Right cardiac atrium (tissue), 5 donors: Measurements from ENCODE around the gene ATM. TPM values are rescaled to one million over a fixed set of nuclear protein-coding genes. Genes with fewer than 3 reads are reported as not detected.
A peak's percentile ranks its signal among the peaks of the same experiment; 100 is the strongest.
"Not testable (repeated sequence)": the region's sequence is repeated elsewhere in the genome, so short reads cannot be mapped to it uniquely, and the experiment has no call there.

Experiments
- ATAC-seq, 2 donors: fragments of 200-7000 bp; cut with Tn5 transposase; one replicate each; pipeline versions ENCODE4 v1.8.0 to v1.9.1; 2020; ENCODE audit warnings: moderate library complexity in 2 of 2, mild to moderate bottlenecking in 1 of 2
- DNase-seq, 3 donors: peaks; one replicate each; pipeline ENCODE4 v3.0.0-alpha.2; 2020
- H3K27ac ChIP-seq: one replicate; pipeline ENCODE4 v1.5.1; 2013; ENCODE audit warnings: mild to moderate bottlenecking, low read length, control low read depth, moderate library complexity
- H3K27me3 ChIP-seq: one replicate; pipeline ENCODE4 v1.6.1; 2013; ENCODE audit not compliant: control insufficient read depth, insufficient read depth
- H3K4me1 ChIP-seq: one replicate; pipeline ENCODE4 v1.6.1; 2013; ENCODE audit warnings: low read length; ENCODE audit not compliant: control insufficient read depth, insufficient read depth
- H3K4me3 ChIP-seq: one replicate; pipeline ENCODE4 v1.5.1; 2013; ENCODE audit warnings: low read length, control low read depth
- H3K9me3 ChIP-seq: one replicate; pipeline ENCODE4 v1.6.1; 2013; ENCODE audit warnings: low read length; ENCODE audit not compliant: control insufficient read depth
- WGBS: extraction: QIAGEN DNeasy Blood & Tissue Kit; methylation state at CpG from one replicate; pipeline ENCODE4 v1.1.7; 2013; 5-methylcytosine and 5-hydroxymethylcytosine counted together
- intact Hi-C, 4 donors: fragments of 100-400 bp; cut with DNase I; formaldehyde crosslinking; loops; one replicate each; pipeline versions ENCODE4 v1.11.0 to v1.14.0; 2022 to 2023
- polyA plus RNA-seq: library from polyadenylated mRNA; stranded (reverse); fragments of 200-250 nt; gene quantifications from one replicate; pipeline ENCODE4 v1.2.3, GENCODE V29; 2013
- total RNA-seq, 4 donors: library from RNA; stranded (reverse); fragmentation: NEBNext Ultra II Directional; extraction: Animal tissue kit (Norgen Biotek cat#: 25700); gene quantifications; one replicate each; pipeline ENCODE4 v1.2.1, GENCODE V29; 2021
- donor health status: healthy with polysubstance abuse.
- donor health status: DM: no; HTN: yes; CAD: no.
- donor health status: DM: no; HTN: no; CAD: no.
- donor health status: DM: no; HTN: yes; CAD: no; lungs with severe emphysema.
- donor health status: DM: yes; HTN: yes; CAD: no.

ATM gene
- total and polyA plus RNA-seq, 5 donors: 18.4 to 46.5 (median 45.1) TPM

GRCh38 chr11:108239076-108239475 lies 16.2 kb downstream of the ATM start:
- intact Hi-C loops: no loop called here
- ATAC-seq: no peak
- H3K4me1 ChIP-seq: no peaks in the 10 kb centered on the region
- no peaks in the 10 kb centered on the region for H3K9me3 ChIP-seq
- DNase-seq: no peak
- H3K4me3 ChIP-seq: no peak overlapping the region
- H3K27ac ChIP-seq: no peak overlapping the region
- H3K27me3 ChIP-seq: no peaks in the 10 kb centered on the region

DNA sequence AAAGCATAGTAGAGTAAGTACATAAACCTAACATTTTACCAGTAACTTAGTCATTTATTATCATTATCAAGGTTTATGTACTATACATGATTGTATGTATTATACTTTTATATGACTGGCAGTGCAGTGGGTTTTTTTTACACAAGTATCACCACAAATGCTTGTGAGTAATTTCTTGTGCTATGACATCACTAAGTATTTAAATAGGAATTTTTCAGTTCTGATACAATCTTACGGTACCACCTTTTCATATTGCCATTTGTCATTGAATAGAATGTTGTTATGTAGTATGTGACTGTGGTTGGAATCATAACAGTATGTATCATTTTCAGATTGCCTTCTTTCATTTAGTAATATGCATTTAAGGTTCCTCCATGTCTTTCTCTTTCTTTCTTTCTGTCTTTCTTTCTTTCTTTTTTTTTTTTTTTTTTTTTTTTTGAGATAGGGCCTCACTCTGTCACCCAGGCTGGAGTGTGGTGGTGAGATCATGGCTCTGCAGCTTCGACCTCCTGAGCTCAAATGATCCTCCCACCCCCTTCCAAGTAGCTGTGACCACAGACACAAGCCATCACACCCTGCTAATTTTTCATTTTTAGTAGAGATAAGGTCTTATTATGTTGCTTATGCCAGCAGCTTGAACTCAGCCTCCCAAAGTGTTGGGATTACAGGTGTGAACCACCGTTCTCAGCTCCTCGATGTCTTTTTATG lies 18.6 kb downstream of the ATM start:
- DNase-seq (no peak), ATAC-seq (no peak)
- Histone ChIP-seq H3K4me3 (no peak overlapping the region), H3K4me1 (no peaks in the 10 kb centered on the region), H3K27me3 (no peaks in the 10 kb centered on the region), H3K27ac (no peak overlapping the region), H3K9me3 (no peaks in the 10 kb centered on the region)
- intact Hi-C loops: no loop called here
- 88% methylated on average over 4 of the region's 4 CpGs for WGBS

DNA sequence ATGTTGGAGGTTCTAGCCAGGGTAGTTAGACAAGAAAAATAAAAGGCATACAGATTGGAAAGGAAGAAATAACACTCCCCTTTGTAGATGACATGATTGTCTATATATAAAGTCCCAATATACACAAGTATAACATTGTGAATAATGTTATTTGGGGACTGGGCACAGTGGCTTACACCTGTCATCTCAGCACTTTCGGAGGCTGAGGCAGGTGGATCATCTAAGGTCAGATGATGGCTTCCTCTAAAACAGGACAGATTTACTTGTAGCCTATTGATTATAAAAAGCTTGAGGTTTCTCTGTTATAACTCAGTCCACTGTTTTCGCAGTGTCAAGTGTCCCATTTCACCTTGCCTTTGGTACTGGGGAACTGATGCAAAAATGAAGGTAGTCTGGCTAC lies 19.6 kb downstream of the ATM start:
- Histone ChIP-seq H3K9me3 (no peaks in the 10 kb centered on the region), H3K27ac (no peak overlapping the region), H3K4me1 (no peaks in the 10 kb centered on the region), H3K27me3 (no peaks in the 10 kb centered on the region), H3K4me3 (no peak overlapping the region)
- 97% methylated on average over 2 of the region's 2 CpGs for WGBS
- intact Hi-C loops: no loop called here
- DNase-seq: no peak
- ATAC-seq: no peak

- Histone ChIP-seq H3K27ac (no peak overlapping the region), H3K27me3 (no peaks in the 10 kb centered on the region), H3K4me3 (no peak overlapping the region), H3K9me3 (no peaks in the 10 kb centered on the region), H3K4me1 (no peaks in the 10 kb centered on the region)
- intact Hi-C loops: no loop called here
- 65% methylated on average over 3 of the region's 3 CpGs for WGBS
- no peak for ATAC-seq
- no peak for DNase-seq
Observed at GRCh38 chr11:108246308-108246707, 23.4 kb downstream of the ATM start.

GRCh38 chr11:108246885-108247284 lies 24.0 kb downstream of the ATM start:
- WGBS: 94% methylated on average over 2 of the region's 2 CpGs
- ATAC-seq (no peak), DNase-seq (no peak)
- H3K27me3 ChIP-seq: no peaks in the 10 kb centered on the region
- no peaks in the 10 kb centered on the region for H3K4me1 ChIP-seq
- H3K4me3 ChIP-seq: no peak overlapping the region
- H3K9me3 ChIP-seq: no peaks in the 10 kb centered on the region
- intact Hi-C loops: no loop called here
- no peak overlapping the region for H3K27ac ChIP-seq

DNA sequence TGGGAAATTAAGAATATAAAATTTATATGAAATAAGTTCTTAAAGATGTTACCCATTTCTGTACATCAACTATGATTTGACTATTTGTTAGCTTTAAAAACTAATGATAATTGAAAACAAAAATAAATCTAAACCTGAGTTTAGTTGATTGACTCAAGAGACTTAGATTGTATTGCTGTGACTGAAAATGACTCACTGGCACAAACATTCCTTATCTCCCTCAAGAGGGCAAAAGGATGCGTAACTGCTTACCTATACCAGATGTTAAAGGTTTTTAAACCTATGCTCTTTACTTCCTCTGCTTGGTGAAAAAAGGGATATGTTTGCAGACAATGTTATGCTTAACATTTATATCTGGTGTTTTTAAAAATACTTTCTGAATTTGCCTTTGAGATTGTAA lies 30.3 kb downstream of the ATM start:
- Histone ChIP-seq H3K4me1 (no peaks in the 10 kb centered on the region), H3K9me3 (no peaks in the 10 kb centered on the region), H3K27me3 (no peaks in the 10 kb centered on the region), H3K4me3 (no peak overlapping the region), H3K27ac (no peak overlapping the region)
- ATAC-seq (no peak), DNase-seq (no peak)
- 94% methylated on average over 1 of the region's 1 CpG for WGBS
- intact Hi-C loops: no loop called here

- Histone ChIP-seq H3K4me3 (no peak overlapping the region), H3K27ac (no peak overlapping the region), H3K27me3 (no peaks in the 10 kb centered on the region), H3K4me1 (no peaks in the 10 kb centered on the region), H3K9me3 (no peaks in the 10 kb centered on the region)
- no peak for ATAC-seq
- intact Hi-C loops: no loop called here
- no peak for DNase-seq
- WGBS: 94% methylated on average over 3 of the region's 3 CpGs
Observed at GRCh38 chr11:108269583-108269982, 46.7 kb downstream of the ATM start.

GRCh38 chr11:108276985-108277616 lies 54.2 kb downstream of the ATM start:
- not testable (repeated sequence) for H3K27me3 ChIP-seq
- WGBS: 92% methylated on average over 13 of the region's 13 CpGs

GRCh38 chr11:108278546-108278945 lies 55.7 kb downstream of the ATM start:
- ATAC-seq (peak; percentile 71 to 77), DNase-seq (no peak)
- intact Hi-C loops: no loop called here
- WGBS: 46% methylated on average over 4 of the region's 4 CpGs
- no peaks in the 10 kb centered on the region for H3K4me1 ChIP-seq
- H3K4me3 ChIP-seq: no peak overlapping the region
- peak overlapping the region; percentile 1 for H3K27ac ChIP-seq
- H3K27me3 ChIP-seq: no peaks in the 10 kb centered on the region
- no peaks in the 10 kb centered on the region for H3K9me3 ChIP-seq

More at GRCh38 chr11:108276985-108277616, 54.2 kb downstream of the ATM start:
- H3K9me3 ChIP-seq, H3K4me1 ChIP-seq, DNase-seq, intact Hi-C loops, H3K27ac ChIP-seq, ATAC-seq, H3K4me3 ChIP-seq: not testable (repeated sequence)

- WGBS: 58% methylated on average over 4 of the region's 4 CpGs
- intact Hi-C loops: no loop called here
- Histone ChIP-seq H3K27ac (no peak overlapping the region), H3K4me1 (no peaks in the 10 kb centered on the region), H3K27me3 (no peaks in the 10 kb centered on the region), H3K9me3 (no peaks in the 10 kb centered on the region), H3K4me3 (no peak overlapping the region)
- ATAC-seq: no peak
- no peak for DNase-seq
Observed at GRCh38 chr11:108278954-108279353, 56.1 kb downstream of the ATM start.

- no peak overlapping the region for H3K4me3 ChIP-seq
- ATAC-seq (no peak), DNase-seq (no peak)
- no peak overlapping the region for H3K27ac ChIP-seq
- intact Hi-C loops: no loop called here
- no peaks in the 10 kb centered on the region for H3K4me1 ChIP-seq
- 73% methylated on average over 1 of the region's 1 CpG for WGBS
- H3K9me3 ChIP-seq: no peaks in the 10 kb centered on the region
- H3K27me3 ChIP-seq: no peaks in the 10 kb centered on the region
Observed at GRCh38 chr11:108286370-108286769, 63.5 kb downstream of the ATM start.
